ENCODE data around the gene TIAM2.

TIAM2 gene

GRCh38 chr6:155041741-155042279 lies 46.7 kb downstream of the TIAM2 start:
- Histone ChIP-seq H3K79me2 (ENCODE audit: insufficient read depth, low read depth) (no peaks in the 10 kb centered on the region), H3K4me1 (ENCODE audit: low read depth, poor library complexity, severe bottlenecking) (no peaks in the 10 kb centered on the region), H3K27me3 (ENCODE audit: insufficient read depth, low read depth) (no peaks in the 10 kb centered on the region), H3K9ac (no peak overlapping the region), H4K20me1 (ENCODE audit: insufficient read depth) (no peaks in the 10 kb centered on the region), H3K4me2 (no peak overlapping the region), H2AFZ (ENCODE audit: low read depth) (no peak overlapping the region), H3K27ac (no peak overlapping the region), H3K36me3 (ENCODE audit: insufficient read depth) (no peaks in the 10 kb centered on the region), H3K4me3 (IDR thresholded peaks at IDR 0.05; ENCODE audit: insufficient read depth, low read depth, low read length) (no peak overlapping the region)
- TF ChIP-seq, protein P1, sequence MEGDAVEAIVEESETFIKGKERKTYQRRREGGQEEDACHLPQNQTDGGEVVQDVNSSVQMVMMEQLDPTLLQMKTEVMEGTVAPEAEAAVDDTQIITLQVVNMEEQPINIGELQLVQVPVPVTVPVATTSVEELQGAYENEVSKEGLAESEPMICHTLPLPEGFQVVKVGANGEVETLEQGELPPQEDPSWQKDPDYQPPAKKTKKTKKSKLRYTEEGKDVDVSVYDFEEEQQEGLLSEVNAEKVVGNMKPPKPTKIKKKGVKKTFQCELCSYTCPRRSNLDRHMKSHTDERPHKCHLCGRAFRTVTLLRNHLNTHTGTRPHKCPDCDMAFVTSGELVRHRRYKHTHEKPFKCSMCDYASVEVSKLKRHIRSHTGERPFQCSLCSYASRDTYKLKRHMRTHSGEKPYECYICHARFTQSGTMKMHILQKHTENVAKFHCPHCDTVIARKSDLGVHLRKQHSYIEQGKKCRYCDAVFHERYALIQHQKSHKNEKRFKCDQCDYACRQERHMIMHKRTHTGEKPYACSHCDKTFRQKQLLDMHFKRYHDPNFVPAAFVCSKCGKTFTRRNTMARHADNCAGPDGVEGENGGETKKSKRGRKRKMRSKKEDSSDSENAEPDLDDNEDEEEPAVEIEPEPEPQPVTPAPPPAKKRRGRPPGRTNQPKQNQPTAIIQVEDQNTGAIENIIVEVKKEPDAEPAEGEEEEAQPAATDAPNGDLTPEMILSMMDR (conservative IDR thresholded peaks at IDR 0.05; ENCODE audit: low read depth, low read length), result no peak

DNA sequence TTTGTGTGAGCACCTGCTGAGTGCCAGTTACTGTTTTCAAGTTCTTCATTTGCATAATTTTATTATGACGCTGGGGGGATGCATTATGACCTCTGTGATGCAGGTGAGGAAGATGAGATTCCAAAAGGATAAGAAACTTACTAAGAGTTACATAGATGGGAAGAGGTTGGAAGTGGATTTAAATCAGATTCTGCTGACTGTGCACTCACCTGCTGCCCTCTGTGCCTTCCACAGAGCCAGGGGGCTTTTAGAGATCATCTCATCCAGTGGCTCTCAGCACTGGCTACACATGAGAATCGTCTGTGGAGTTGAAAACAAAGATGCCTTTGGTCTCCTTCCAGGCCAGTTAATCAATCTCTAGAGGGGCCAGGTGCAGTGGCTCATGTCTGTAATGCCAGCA lies 47.9 kb downstream of the TIAM2 start:
- Histone ChIP-seq H3K27ac (no peak overlapping the region), H3K4me1 (ENCODE audit: low read depth, poor library complexity, severe bottlenecking) (no peaks in the 10 kb centered on the region), H4K20me1 (ENCODE audit: insufficient read depth) (no peaks in the 10 kb centered on the region)

DNA sequence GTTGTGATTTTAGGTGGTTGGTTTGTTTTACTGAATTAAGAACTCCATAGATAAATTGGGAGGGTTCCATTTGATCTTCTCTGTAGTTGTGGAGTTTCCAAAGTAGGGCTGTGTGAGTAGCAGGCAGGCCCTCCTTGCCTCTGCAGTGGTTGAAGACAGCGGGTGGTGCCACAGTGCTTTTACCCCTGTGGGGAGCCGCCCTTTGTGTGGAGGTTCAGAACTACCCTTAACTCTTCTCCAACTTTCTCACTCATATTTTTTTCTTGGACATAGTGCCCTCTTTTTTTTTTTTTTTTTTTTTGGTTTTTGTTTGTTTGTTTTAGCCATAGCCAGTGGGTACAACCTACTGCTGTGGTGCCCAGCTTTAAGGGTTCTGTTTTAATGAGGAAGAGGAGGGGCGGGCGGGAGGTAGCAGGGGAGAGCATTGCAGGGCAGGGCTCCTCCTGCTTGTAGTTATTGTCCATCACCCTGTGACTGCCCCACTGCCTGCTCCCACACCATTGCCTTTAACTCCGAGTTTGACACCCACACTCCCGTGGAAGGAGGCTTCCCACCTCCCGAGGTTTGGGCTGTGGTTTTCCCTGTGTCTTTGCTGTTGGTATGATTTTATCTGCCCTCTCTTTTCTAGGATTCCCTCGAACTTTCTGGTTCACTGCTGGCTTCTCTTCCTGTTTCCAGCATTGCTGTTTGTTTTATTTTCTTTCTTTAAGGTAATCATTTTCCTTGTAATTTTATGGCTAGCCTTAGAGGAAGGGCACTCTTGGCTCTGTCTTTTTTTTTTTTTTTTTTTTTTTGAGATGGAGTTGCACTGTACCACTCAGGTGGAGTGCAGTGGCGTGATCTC lies 50.7 kb downstream of the TIAM2 start:
- no peak overlapping the region for H2AFZ ChIP-seq (ENCODE audit: low read depth)
- H3K9ac ChIP-seq, result no peak overlapping the region
- TF ChIP-seq, protein P1 (conservative IDR thresholded peaks at IDR 0.05; ENCODE audit: low read depth, low read length), result no peak
- no peaks in the 10 kb centered on the region for H3K27me3 ChIP-seq (ENCODE audit: insufficient read depth, low read depth)
- no peaks in the 10 kb centered on the region for H4K20me1 ChIP-seq (ENCODE audit: insufficient read depth)
- H3K27ac ChIP-seq, result no peak overlapping the region
- no peaks in the 10 kb centered on the region for H3K4me1 ChIP-seq (ENCODE audit: low read depth, poor library complexity, severe bottlenecking)
- no peaks in the 10 kb centered on the region for H3K36me3 ChIP-seq (ENCODE audit: insufficient read depth)
- H3K4me2 ChIP-seq, result no peak overlapping the region
- H3K4me3 ChIP-seq (IDR thresholded peaks at IDR 0.05; ENCODE audit: insufficient read depth, low read depth, low read length), result no peak overlapping the region
- H3K79me2 ChIP-seq (ENCODE audit: insufficient read depth, low read depth), result no peaks in the 10 kb centered on the region

More for the DNA sequence above, 47.9 kb downstream of the TIAM2 start:
- Histone ChIP-seq H3K79me2 (ENCODE audit: insufficient read depth, low read depth) (no peaks in the 10 kb centered on the region), H3K36me3 (ENCODE audit: insufficient read depth) (no peaks in the 10 kb centered on the region), H3K9ac (no peak overlapping the region), H3K4me3 (IDR thresholded peaks at IDR 0.05; ENCODE audit: insufficient read depth, low read depth, low read length) (no peak overlapping the region), H3K27me3 (ENCODE audit: insufficient read depth, low read depth) (no peaks in the 10 kb centered on the region), H2AFZ (ENCODE audit: low read depth) (no peak overlapping the region), H3K4me2 (no peak overlapping the region)
- TF ChIP-seq, protein P1 (conservative IDR thresholded peaks at IDR 0.05; ENCODE audit: low read depth, low read length), result no peak

- Histone ChIP-seq H3K36me3 (ENCODE audit: insufficient read depth) (no peaks in the 10 kb centered on the region), H3K27ac (no peak overlapping the region), H3K27me3 (ENCODE audit: insufficient read depth, low read depth) (no peaks in the 10 kb centered on the region), H3K4me2 (no peak overlapping the region), H3K9ac (no peak overlapping the region), H3K4me3 (IDR thresholded peaks at IDR 0.05; ENCODE audit: insufficient read depth, low read depth, low read length) (no peak overlapping the region), H2AFZ (ENCODE audit: low read depth) (no peak overlapping the region), H3K79me2 (ENCODE audit: insufficient read depth, low read depth) (no peaks in the 10 kb centered on the region), H4K20me1 (ENCODE audit: insufficient read depth) (no peaks in the 10 kb centered on the region), H3K4me1 (ENCODE audit: low read depth, poor library complexity, severe bottlenecking) (no peaks in the 10 kb centered on the region)
- TF ChIP-seq, protein P1 (conservative IDR thresholded peaks at IDR 0.05; ENCODE audit: low read depth, low read length), result no peak
These were observed 52.4 kb downstream of the TIAM2 start for GRCh38 chr6:155047523-155047922.
